ENCODE measurements around the gene SCUBE1. TPM values are rescaled to one million over a fixed set of nuclear protein-coding genes. Genes with fewer than 3 reads are reported as not detected.

Gene SCUBE1
- total and polyA plus RNA-seq, 5 donors: 0.03 to 1.3 (median 0.33) TPM; not detected in 1

- H3K27me3 ChIP-seq (ENCODE audit: control insufficient read depth, insufficient read depth): no peaks in the 10 kb centered on the region
- H3K27ac ChIP-seq (ENCODE audit: low read length): no peak overlapping the region
- H3K4me1 ChIP-seq (ENCODE audit: control insufficient read depth, insufficient read depth, low read length): no peaks in the 10 kb centered on the region
- no peak for DNase-seq
- 91% methylated on average over 22 of the region's 22 CpGs for WGBS
- no peaks in the 10 kb centered on the region for H3K9me3 ChIP-seq (ENCODE audit: control insufficient read depth, low read length)
- H3K4me3 ChIP-seq (ENCODE audit: low read length): no peak overlapping the region
- no peak for ATAC-seq
- intact Hi-C loops (cut with DNase I): no loop called here
These were observed 133.2 kb downstream of the SCUBE1 start for GRCh38 chr22:43209971-43210370.

GRCh38 chr22:43209523-43209890 is 133.7 kb downstream of the SCUBE1 start:
- Histone ChIP-seq H3K27me3 (ENCODE audit: control insufficient read depth, insufficient read depth) (no peaks in the 10 kb centered on the region), H3K27ac (ENCODE audit: low read length) (no peak overlapping the region), H3K4me3 (ENCODE audit: low read length) (no peak overlapping the region), H3K4me1 (ENCODE audit: control insufficient read depth, insufficient read depth, low read length) (no peaks in the 10 kb centered on the region), H3K9me3 (ENCODE audit: control insufficient read depth, low read length) (no peaks in the 10 kb centered on the region)
- WGBS: 91% methylated on average over 15 of the region's 15 CpGs
- DNase-seq (no peak), ATAC-seq (no peak)
- intact Hi-C loops (cut with DNase I): no loop called here

GRCh38 chr22:43208703-43209522 is 134.3 kb downstream of the SCUBE1 start:
- intact Hi-C loops (cut with DNase I): no loop called here

GRCh38 chr22:43207849-43208702 is 135.1 kb downstream of the SCUBE1 start:
- Histone ChIP-seq H3K27ac (ENCODE audit: low read length) (no peak overlapping the region), H3K9me3 (ENCODE audit: control insufficient read depth, low read length) (no peaks in the 10 kb centered on the region), H3K4me3 (ENCODE audit: low read length) (no peak overlapping the region), H3K27me3 (ENCODE audit: control insufficient read depth, insufficient read depth) (no peaks in the 10 kb centered on the region), H3K4me1 (ENCODE audit: control insufficient read depth, insufficient read depth, low read length) (no peaks in the 10 kb centered on the region)
- DNase-seq (no peak), ATAC-seq (no peak)
- intact Hi-C loops (cut with DNase I): no loop called here
- 86% methylated on average over 26 of the region's 26 CpGs for WGBS

More at GRCh38 chr22:43208703-43209522, 134.3 kb downstream of the SCUBE1 start:
- Histone ChIP-seq H3K27me3 (ENCODE audit: control insufficient read depth, insufficient read depth) (no peaks in the 10 kb centered on the region), H3K4me1 (ENCODE audit: control insufficient read depth, insufficient read depth, low read length) (no peaks in the 10 kb centered on the region), H3K9me3 (ENCODE audit: control insufficient read depth, low read length) (no peaks in the 10 kb centered on the region), H3K4me3 (ENCODE audit: low read length) (no peak overlapping the region), H3K27ac (ENCODE audit: low read length) (no peak overlapping the region)
- ATAC-seq (no peak), DNase-seq (no peak)
- 88% methylated on average over 26 of the region's 26 CpGs for WGBS

GRCh38 chr22:43207386-43207785 is 135.8 kb downstream of the SCUBE1 start:
- Histone ChIP-seq H3K4me1 (ENCODE audit: control insufficient read depth, insufficient read depth, low read length) (no peaks in the 10 kb centered on the region), H3K4me3 (ENCODE audit: low read length) (no peak overlapping the region), H3K9me3 (ENCODE audit: control insufficient read depth, low read length) (no peaks in the 10 kb centered on the region), H3K27ac (ENCODE audit: low read length) (no peak overlapping the region), H3K27me3 (ENCODE audit: control insufficient read depth, insufficient read depth) (no peaks in the 10 kb centered on the region)
- 93% methylated on average over 13 of the region's 13 CpGs for WGBS
- intact Hi-C loops (cut with DNase I): no loop called here
- ATAC-seq (no peak), DNase-seq (no peak)

GRCh38 chr22:43206509-43207161 is 136.5 kb downstream of the SCUBE1 start:
- DNase-seq (no peak), ATAC-seq (no peak)
- no peak overlapping the region for H3K4me3 ChIP-seq (ENCODE audit: low read length)
- no peaks in the 10 kb centered on the region for H3K27me3 ChIP-seq (ENCODE audit: control insufficient read depth, insufficient read depth)
- 41% methylated on average over 23 of the region's 23 CpGs for WGBS
- no peaks in the 10 kb centered on the region for H3K9me3 ChIP-seq (ENCODE audit: control insufficient read depth, low read length)
- H3K27ac ChIP-seq (ENCODE audit: low read length): no peak overlapping the region
- intact Hi-C loops (cut with DNase I): no loop called here
- H3K4me1 ChIP-seq (ENCODE audit: control insufficient read depth, insufficient read depth, low read length): no peaks in the 10 kb centered on the region

GRCh38 chr22:43205748-43206508 is 137.2 kb downstream of the SCUBE1 start:
- Histone ChIP-seq H3K27ac (ENCODE audit: low read length) (no peak overlapping the region), H3K27me3 (ENCODE audit: control insufficient read depth, insufficient read depth) (no peaks in the 10 kb centered on the region), H3K4me1 (ENCODE audit: control insufficient read depth, insufficient read depth, low read length) (no peaks in the 10 kb centered on the region), H3K9me3 (ENCODE audit: control insufficient read depth, low read length) (no peaks in the 10 kb centered on the region), H3K4me3 (ENCODE audit: low read length) (no peak overlapping the region)
- ATAC-seq: no peak
- intact Hi-C loops (cut with DNase I): no loop called here
- WGBS: 61% methylated on average over 5 of the region's 5 CpGs
- DNase-seq: no peak

- H3K4me1 ChIP-seq (ENCODE audit: control insufficient read depth, insufficient read depth, low read length): no peaks in the 10 kb centered on the region
- intact Hi-C loops (cut with DNase I): no loop called here
- no peak for ATAC-seq
- H3K9me3 ChIP-seq (ENCODE audit: control insufficient read depth, low read length): no peaks in the 10 kb centered on the region
- DNase-seq: no peak
- no peaks in the 10 kb centered on the region for H3K27me3 ChIP-seq (ENCODE audit: control insufficient read depth, insufficient read depth)
- no peak overlapping the region for H3K4me3 ChIP-seq (ENCODE audit: low read length)
- H3K27ac ChIP-seq (ENCODE audit: low read length): no peak overlapping the region
- 84% methylated on average over 9 of the region's 9 CpGs for WGBS
These were observed 137.9 kb downstream of the SCUBE1 start for GRCh38 chr22:43205261-43205691.

GRCh38 chr22:43203471-43203981 is 139.6 kb downstream of the SCUBE1 start:
- Histone ChIP-seq H3K9me3 (ENCODE audit: control insufficient read depth, low read length) (no peaks in the 10 kb centered on the region), H3K27me3 (ENCODE audit: control insufficient read depth, insufficient read depth) (no peaks in the 10 kb centered on the region), H3K27ac (ENCODE audit: low read length) (no peak overlapping the region), H3K4me3 (ENCODE audit: low read length) (no peak overlapping the region), H3K4me1 (ENCODE audit: control insufficient read depth, insufficient read depth, low read length) (no peaks in the 10 kb centered on the region)
- intact Hi-C loops (cut with DNase I): no loop called here
- WGBS: 60% methylated on average over 20 of the region's 20 CpGs
- peak in 1 of 3 donors; percentile 53 for DNase-seq
- ATAC-seq: no peak

- Histone ChIP-seq H3K9me3 (ENCODE audit: control insufficient read depth, low read length) (no peaks in the 10 kb centered on the region), H3K27me3 (ENCODE audit: control insufficient read depth, insufficient read depth) (no peaks in the 10 kb centered on the region), H3K27ac (ENCODE audit: low read length) (no peak overlapping the region), H3K4me3 (ENCODE audit: low read length) (no peak overlapping the region), H3K4me1 (ENCODE audit: control insufficient read depth, insufficient read depth, low read length) (no peaks in the 10 kb centered on the region)
- 73% methylated on average over 13 of the region's 13 CpGs for WGBS
- DNase-seq (no peak), ATAC-seq (no peak)
- intact Hi-C loops (cut with DNase I): no loop called here
These were observed 140.3 kb downstream of the SCUBE1 start for GRCh38 chr22:43202756-43203410.

Data from right cardiac atrium (tissue), 5 donors.